GM23248 (cell line): ENCODE results near the gene FGF14.

Experiments used
- EZH2 ChIP-seq: fragments of 200-600 bp; sonication (generic); IDR thresholded peaks from 2 replicates; pipeline ENCODE4 v1.6.1; 2018; ENCODE audit warnings: antibody characterized with exemption, mild to moderate bottlenecking; ENCODE audit not compliant: insufficient read depth, poor library complexity, severe bottlenecking
- EZH2phosphoT487 ChIP-seq: fragments of 200-600 bp; sonication (generic); IDR thresholded peaks from 2 replicates; pipeline ENCODE4 v1.6.1; 2018; ENCODE audit warnings: antibody characterized with exemption, moderate library complexity, mild to moderate bottlenecking, low read depth; ENCODE audit not compliant: insufficient read depth

DNA sequence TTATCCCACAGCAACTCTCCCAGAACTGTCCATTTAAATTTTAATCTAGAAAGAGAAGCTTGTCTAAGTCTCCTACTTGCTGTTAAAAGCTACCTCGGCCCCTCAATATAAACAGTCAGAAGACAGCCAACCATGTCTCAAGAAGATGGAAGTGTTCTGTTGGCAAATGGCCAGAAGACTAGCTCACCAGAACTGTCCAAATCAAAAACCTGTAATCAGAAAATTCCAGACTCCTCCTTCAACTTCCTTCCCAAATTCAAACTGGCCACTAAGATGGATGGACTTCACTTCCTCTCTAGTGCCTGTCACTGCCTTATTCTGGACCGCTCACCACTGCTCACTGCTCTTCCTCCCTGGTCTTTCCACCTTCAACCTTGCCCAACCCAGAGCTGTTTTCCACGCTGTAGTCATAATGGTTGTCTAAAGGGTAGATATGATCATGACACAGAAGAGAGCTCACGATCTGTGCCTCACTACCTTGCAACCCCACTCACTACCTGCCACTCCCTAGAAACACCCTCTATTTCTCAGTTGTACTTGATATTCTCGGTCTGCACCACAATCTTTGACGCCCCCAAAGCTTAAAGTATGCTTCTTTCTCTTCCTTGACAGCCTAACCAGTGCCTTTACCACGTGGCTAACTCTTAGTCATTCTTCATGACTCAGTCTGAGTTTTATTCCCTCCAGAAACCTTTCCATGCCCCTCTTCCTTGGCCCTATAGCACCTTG lies 9.2 kb downstream of the FGF14 start:
- TF ChIP-seq EZH2phosphoT487 (no peak), EZH2 (no peak)
